Common myeloid progenitor, CD34-positive (primary cell): ENCODE data around the gene CACFD1.

ENCODE experiments used
- CTCF ChIA-PET: fragments of 350-600 bp; sonication (Branson Sonifier 250); formaldehyde crosslinking; loops from one replicate; lab custom pipeline; 2021; ENCODE audit warnings: antibody characterized with exemption; lab: Charles Lee
- POLR2A ChIA-PET: fragments of 350-600 bp; sonication (Branson Sonifier 250); formaldehyde crosslinking; loops from one replicate; lab custom pipeline; 2021; ENCODE audit warnings: antibody characterized with exemption; lab: Charles Lee
- DNase-seq, 3 donors: peaks; one replicate each; pipeline versions ENCODE4 v3.0.0 to v3.0.0-alpha.2; 2013
- H3K27ac ChIP-seq, 2 experiments: 1 replicate in 1 of 2; 2 replicates in 1 of 2; pipeline ENCODE4 v1.7.0; 2013; ENCODE audit warnings: inconsistent platforms in 2 of 2, low read length in 2 of 2, mild to moderate bottlenecking in 2 of 2, low read depth in 1 of 2, moderate library complexity in 1 of 2; ENCODE audit not compliant: severe bottlenecking in 2 of 2, insufficient read depth in 1 of 2, poor library complexity in 1 of 2
- H3K27me3 ChIP-seq, 5 experiments: replicated peaks in 2 of 5; 1 replicate in 3 of 5; 2 replicates in 2 of 5; pipeline versions ENCODE4 v1.6.1 to v1.7.0; 2013; ENCODE audit warnings: low read length in 4 of 5, mild to moderate bottlenecking in 2 of 5, moderate library complexity in 2 of 5, inconsistent platforms in 1 of 5; ENCODE audit not compliant: insufficient read depth in 5 of 5, control insufficient read depth in 4 of 5
- H3K36me3 ChIP-seq, 4 experiments: 1 replicate in 2 of 4; 2 replicates in 2 of 4; pipeline versions ENCODE4 v1.6.1 to v1.7.0; 2013; ENCODE audit warnings: low read length in 3 of 4, control low read depth in 1 of 4, mild to moderate bottlenecking in 1 of 4; ENCODE audit not compliant: control insufficient read depth in 4 of 4, insufficient read depth in 4 of 4
- H3K4me1 ChIP-seq, 4 experiments: 1 replicate in 3 of 4; 2 replicates in 1 of 4; pipeline versions ENCODE4 v1.6.1 to v1.7.1; 2013; ENCODE audit warnings: low read length in 3 of 4, mild to moderate bottlenecking in 3 of 4, control low read depth in 1 of 4, inconsistent platforms in 1 of 4, moderate library complexity in 1 of 4; ENCODE audit not compliant: control insufficient read depth in 4 of 4, insufficient read depth in 4 of 4; ENCODE audit errors: control extremely low read depth in 1 of 4
- H3K4me3 ChIP-seq, 7 experiments: 1 replicate in 4 of 7; 2 replicates in 3 of 7; pipeline versions ENCODE4 v1.5.1 to v1.7.0; 2013; ENCODE audit warnings: mild to moderate bottlenecking in 7 of 7, low read length in 6 of 7, moderate library complexity in 6 of 7, inconsistent platforms in 2 of 7, low read depth in 2 of 7, control low read depth in 1 of 7; ENCODE audit not compliant: insufficient read depth in 4 of 7, control insufficient read depth in 1 of 7; ENCODE audit errors: extremely low read depth in 1 of 7
- H3K9me3 ChIP-seq, 5 experiments: 1 replicate in 4 of 5; 2 replicates in 1 of 5; pipeline versions ENCODE4 v1.6.1 to v1.7.1; 2013; ENCODE audit warnings: low read length in 4 of 5, mild to moderate bottlenecking in 2 of 5, inconsistent platforms in 1 of 5, low read depth in 1 of 5, moderate library complexity in 1 of 5; ENCODE audit not compliant: control insufficient read depth in 4 of 5, insufficient read depth in 2 of 5; ENCODE audit errors: control extremely low read depth in 1 of 5
- WGBS: methylation state at CpG from one replicate; pipeline ENCODE4 v1.1.5; 2013; ENCODE audit not compliant: insufficient coverage; 5-methylcytosine and 5-hydroxymethylcytosine counted together

Gene CACFD1

GRCh38 chr9:133428617-133429101 is 31.1 kb upstream of the CACFD1 start:
- H3K9me3 ChIP-seq, result no peaks in the 10 kb centered on the region
- POLR2A ChIA-PET, result no interaction called here
- peak overlapping the region in 3 of 7 experiments; percentile 19 to 66 (median 36) for H3K4me3 ChIP-seq
- peaks cover 0 to 15% (median 12%) of the 10 kb centered on the region in 4 experiments for H3K4me1 ChIP-seq
- no peak overlapping the region for H3K27ac ChIP-seq
- no peaks in the 10 kb centered on the region for H3K36me3 ChIP-seq
- peaks cover 0 to 18% (median 12%) of the 10 kb centered on the region in 5 experiments for H3K27me3 ChIP-seq
- CTCF ChIA-PET, result interaction anchor here (1.5 to 1.6 kb wide), 2 partner anchors 10 to 12 kb away, joined by 3 to 7 read pairs; no protein-coding TSS in a partner anchor
- under 1% methylated on average over 36 of the region's 57 CpGs for WGBS
- DNase-seq, result peak in 1 of 3 donors; percentile 18

- Histone ChIP-seq H3K4me3 (peak overlapping the region in 2 of 7 experiments; percentile 4 to 28), H3K9me3 (no peaks in the 10 kb centered on the region), H3K27ac (no peak overlapping the region), H3K4me1 (peaks cover 0 to 15% (median 12%) of the 10 kb centered on the region in 4 experiments), H3K36me3 (no peaks in the 10 kb centered on the region), H3K27me3 (peaks cover 0 to 18% (median 12%) of the 10 kb centered on the region in 5 experiments)
- CTCF ChIA-PET, result no interaction called here
- 0% methylated on average over 3 of the region's 18 CpGs for WGBS
- peak in 1 of 3 donors; percentile 21 for DNase-seq
- POLR2A ChIA-PET, result no interaction called here
These were observed 30.6 kb upstream of the CACFD1 start for GRCh38 chr9:133429214-133429613.

GRCh38 chr9:133429641-133430161 is 30.1 kb upstream of the CACFD1 start:
- DNase-seq, result peak; percentile 45 to 60 (median 54)
- POLR2A ChIA-PET, result no interaction called here
- Histone ChIP-seq H3K27me3 (peaks cover 0 to 18% (median 12%) of the 10 kb centered on the region in 5 experiments), H3K4me1 (peaks cover 0 to 15% (median 12%) of the 10 kb centered on the region in 4 experiments), H3K36me3 (no peaks in the 10 kb centered on the region), H3K9me3 (no peaks in the 10 kb centered on the region), H3K4me3 (peak overlapping the region in 2 of 7 experiments; percentile 4 to 28), H3K27ac (no peak overlapping the region)
- CTCF ChIA-PET, result interaction anchor here (0.9 to 2.8 kb wide), 6 partner anchors 11 to 55 kb away, joined by 3 to 9 read pairs (median 4); partner anchors contain the start of gene REXO4
- 39% methylated on average over 31 of the region's 49 CpGs for WGBS

GRCh38 chr9:133430244-133430643 is 29.5 kb upstream of the CACFD1 start:
- no peaks in the 10 kb centered on the region for H3K9me3 ChIP-seq
- no CpG with 5 or more reads among the region's 1 CpG for WGBS
- H3K27ac ChIP-seq, result no peak overlapping the region
- no peaks in the 10 kb centered on the region for H3K36me3 ChIP-seq
- ChIA-PET POLR2A (no interaction called here), CTCF (interaction anchor here (0.6 to 2.8 kb wide), 7 partner anchors 11 to 206 kb away, joined by 3 to 9 read pairs (median 3); partner anchors contain the start of gene REXO4)
- peaks cover 0 to 15% (median 12%) of the 10 kb centered on the region in 4 experiments for H3K4me1 ChIP-seq
- peak in 1 of 3 donors; percentile 15 for DNase-seq
- no peak overlapping the region for H3K4me3 ChIP-seq
- H3K27me3 ChIP-seq, result peaks cover 0 to 18% (median 12%) of the 10 kb centered on the region in 5 experiments

- ChIA-PET CTCF (interaction anchor here (1.1 to 1.4 kb wide), 2 partner anchors 9 to 18 kb away, joined by 3 read pairs; no protein-coding TSS in a partner anchor), POLR2A (no interaction called here)
- no peak overlapping the region for H3K4me3 ChIP-seq
These were observed 26.4 kb upstream of the CACFD1 start for GRCh38 chr9:133433351-133433843.

GRCh38 chr9:133436681-133437080 is 23.1 kb upstream of the CACFD1 start:
- CTCF ChIA-PET, result no interaction called here
- Histone ChIP-seq H3K4me3 (no peak overlapping the region), H3K9me3 (no peaks in the 10 kb centered on the region), H3K36me3 (no peaks in the 10 kb centered on the region), H3K27me3 (no peaks in the 10 kb centered on the region), H3K4me1 (no peaks in the 10 kb centered on the region), H3K27ac (no peak overlapping the region)
- POLR2A ChIA-PET, result no interaction called here
- 93% methylated on average over 6 of the region's 16 CpGs for WGBS
- DNase-seq, result no peak

More at GRCh38 chr9:133433351-133433843, 26.4 kb upstream of the CACFD1 start:
- Histone ChIP-seq H3K27ac (no peak overlapping the region), H3K27me3 (peaks cover 0 to 2% (median 0%) of the 10 kb centered on the region in 5 experiments), H3K9me3 (no peaks in the 10 kb centered on the region), H3K36me3 (no peaks in the 10 kb centered on the region), H3K4me1 (peaks cover 0 to 11% (median 7%) of the 10 kb centered on the region in 4 experiments)
- no peak for DNase-seq
- WGBS, result 96% methylated on average over 10 of the region's 11 CpGs
